CD4-positive, alpha-beta T cell treated with Interleukin-12 subunit alpha and Interleukin-12 subunit beta, for 1 hour (primary cell): Measurements from ENCODE around the gene PAM.

Source experiments
- DNase-seq: peaks from one replicate; pipeline ENCODE4 v3.0.0-alpha.2; 2020

PAM gene

DNA sequence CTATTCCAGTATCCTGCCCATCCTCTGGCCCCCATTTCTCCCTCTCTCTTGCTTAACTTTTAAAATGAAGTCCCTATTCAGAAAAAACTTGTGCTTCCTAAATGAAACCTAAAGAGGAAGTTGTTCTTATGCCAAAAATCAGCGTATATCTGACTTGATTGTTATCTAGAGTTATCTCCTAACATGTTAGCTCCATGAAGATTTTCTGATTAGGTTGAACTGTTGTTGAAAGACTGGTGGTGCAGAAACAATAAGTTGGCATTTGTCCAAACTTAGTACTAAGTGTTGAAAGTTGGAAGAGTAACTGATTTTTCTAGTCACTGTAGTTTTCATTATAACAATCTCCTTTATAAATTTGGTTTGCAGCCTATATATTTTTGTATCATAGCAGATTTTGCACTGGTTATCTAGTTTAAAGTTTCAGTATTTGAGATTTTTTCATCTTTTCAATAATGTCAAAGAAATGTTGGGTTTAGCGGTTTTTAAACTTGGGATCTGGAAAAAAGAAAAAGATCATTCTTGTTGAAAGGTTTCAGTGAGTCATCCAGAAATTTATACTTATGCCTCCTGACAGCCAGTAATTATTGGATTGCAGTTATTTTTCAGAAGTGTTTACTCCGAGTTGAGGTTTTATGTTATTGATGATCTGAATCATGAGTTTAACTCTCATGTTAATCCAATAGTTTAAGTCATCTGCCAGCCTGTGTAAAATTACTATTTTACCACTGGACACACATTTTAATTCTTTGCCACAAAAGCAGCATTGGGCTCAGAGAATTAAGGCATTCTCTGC lies 60.6 kb downstream of the PAM start:
- DNase-seq = no peak

- DNase-seq = no peak
These were observed 63.2 kb downstream of the PAM start for GRCh38 chr5:102818345-102818744.

- DNase-seq = no peak
These were observed 63.8 kb downstream of the PAM start for GRCh38 chr5:102818934-102819333.

DNA sequence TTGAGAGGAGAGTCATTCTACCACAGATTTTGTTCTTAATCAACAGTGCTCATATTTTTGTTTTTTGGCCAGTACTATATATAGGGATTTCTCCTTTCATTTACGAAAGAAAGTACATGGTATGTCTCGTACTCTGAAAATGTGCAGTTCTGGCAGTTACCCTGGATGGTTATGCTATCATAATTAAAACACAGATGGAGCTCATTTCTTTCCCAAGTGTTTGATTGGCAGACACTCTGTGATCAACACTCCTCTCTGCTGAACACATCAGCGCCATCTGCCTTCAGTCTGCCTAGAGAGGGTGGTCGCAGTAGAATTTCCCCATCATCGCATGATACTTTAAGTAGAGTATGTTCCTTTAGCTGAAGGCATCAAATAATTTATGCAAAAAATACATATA lies 64.5 kb downstream of the PAM start:
- DNase-seq = no peak

GRCh38 chr5:102823441-102823874 lies 68.4 kb downstream of the PAM start:
- DNase-seq = no peak

GRCh38 chr5:102826629-102827028 lies 71.5 kb downstream of the PAM start:
- no peak for DNase-seq

- DNase-seq = no peak
These were observed 75.1 kb downstream of the PAM start for GRCh38 chr5:102830241-102830640.

- no peak for DNase-seq
These were observed 77.3 kb downstream of the PAM start for GRCh38 chr5:102832445-102832844.

GRCh38 chr5:102833146-102833545 lies 78.0 kb downstream of the PAM start:
- no peak for DNase-seq

- DNase-seq = no peak
These were observed 79.4 kb downstream of the PAM start for GRCh38 chr5:102834438-102834964.

DNA sequence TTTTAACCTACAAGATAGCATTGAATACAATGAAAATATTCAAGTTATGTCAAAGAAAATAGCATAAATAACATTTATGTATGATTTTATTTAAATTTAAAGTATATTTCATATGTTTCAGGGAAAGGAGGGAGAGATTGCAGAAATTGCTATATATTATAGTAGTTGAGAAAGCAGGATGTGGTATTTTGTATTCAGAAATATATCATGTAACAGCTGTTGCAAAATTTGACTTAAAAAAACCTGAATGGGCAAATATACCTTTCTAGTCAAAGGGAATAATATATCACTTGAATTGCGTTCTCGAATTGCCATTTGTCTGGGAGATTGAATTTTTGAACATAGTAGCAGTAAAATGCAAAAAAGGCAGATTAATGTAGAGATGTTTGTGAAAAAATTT lies 80.6 kb downstream of the PAM start:
- DNase-seq = no peak

GRCh38 chr5:102841021-102841420 lies 85.9 kb downstream of the PAM start:
- DNase-seq = no peak

GRCh38 chr5:102843997-102844396 lies 88.9 kb downstream of the PAM start:
- DNase-seq = no peak

DNA sequence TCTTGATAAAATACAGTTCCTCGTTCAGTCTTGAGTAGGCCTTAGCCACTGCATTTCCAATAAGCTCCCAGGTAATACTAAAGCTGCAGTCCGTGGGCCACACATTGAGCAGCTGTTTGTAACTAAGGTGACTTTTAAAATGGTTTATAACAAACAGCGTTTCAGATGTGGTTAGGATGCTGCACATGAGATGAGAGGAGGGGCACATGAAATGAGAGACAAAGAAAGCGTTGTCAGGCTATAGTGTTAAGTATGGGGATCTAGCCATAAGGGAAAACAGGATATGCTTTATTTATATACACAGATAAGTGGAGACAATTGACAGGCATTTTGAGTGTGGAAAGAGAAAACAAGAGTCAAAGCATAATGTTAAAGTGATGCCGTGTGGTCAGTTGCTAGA lies 89.9 kb downstream of the PAM start:
- DNase-seq = no peak

GRCh38 chr5:102850503-102850902 lies 95.4 kb downstream of the PAM start:
- no peak for DNase-seq

DNA sequence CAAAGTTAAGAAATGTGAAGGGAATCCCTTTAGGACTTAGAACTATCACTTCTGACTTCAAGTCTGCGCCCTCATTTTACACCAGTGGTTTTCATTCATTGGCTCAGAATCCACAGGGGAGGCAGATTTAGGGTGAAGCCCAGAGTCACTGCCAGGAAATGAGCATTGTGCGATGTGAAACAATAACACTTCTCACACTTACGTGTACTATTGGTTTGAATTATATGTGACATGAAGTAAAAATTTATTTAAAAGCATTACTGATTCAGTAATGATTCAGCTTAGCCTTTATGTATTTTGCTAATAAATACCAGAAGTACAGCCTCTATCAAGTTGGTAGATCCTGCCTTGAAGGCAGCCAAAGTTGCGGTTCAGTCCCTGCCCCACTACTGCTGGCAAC lies 98.6 kb downstream of the PAM start:
- peak; percentile 36 for DNase-seq

DNA sequence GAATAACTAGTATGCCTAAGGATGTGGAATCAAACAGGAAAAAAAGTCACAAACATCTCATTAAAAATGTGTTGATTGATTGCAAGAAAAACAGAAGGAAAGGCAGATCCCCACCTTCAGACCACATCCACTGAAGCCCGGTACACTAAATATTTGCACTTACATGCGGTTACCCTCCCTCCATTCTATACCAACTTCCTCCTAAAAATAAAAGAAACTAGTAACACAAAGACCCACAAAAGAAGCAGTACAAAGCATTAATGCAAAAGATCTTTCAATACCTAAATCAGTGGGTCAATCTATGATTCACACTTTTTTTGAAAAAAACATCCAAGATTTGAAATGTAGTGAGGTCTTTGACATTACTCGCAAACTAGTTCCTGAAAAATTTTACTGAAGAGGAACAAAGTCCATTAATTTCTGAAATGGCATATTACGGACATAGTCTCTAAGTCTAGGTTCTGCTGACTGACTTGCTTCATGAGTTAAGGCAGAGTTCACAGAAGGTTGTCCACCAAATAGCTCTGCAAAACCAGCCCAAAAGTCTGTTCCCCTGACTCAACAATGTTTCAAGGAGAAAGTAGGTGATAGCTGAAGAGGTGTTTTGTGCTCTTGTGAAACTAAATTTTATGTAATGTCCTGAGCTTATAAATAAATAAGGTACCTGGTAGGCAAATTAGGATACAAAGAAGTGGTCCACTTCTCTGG lies 100.7 kb downstream of the PAM start:
- no peak for DNase-seq

DNA sequence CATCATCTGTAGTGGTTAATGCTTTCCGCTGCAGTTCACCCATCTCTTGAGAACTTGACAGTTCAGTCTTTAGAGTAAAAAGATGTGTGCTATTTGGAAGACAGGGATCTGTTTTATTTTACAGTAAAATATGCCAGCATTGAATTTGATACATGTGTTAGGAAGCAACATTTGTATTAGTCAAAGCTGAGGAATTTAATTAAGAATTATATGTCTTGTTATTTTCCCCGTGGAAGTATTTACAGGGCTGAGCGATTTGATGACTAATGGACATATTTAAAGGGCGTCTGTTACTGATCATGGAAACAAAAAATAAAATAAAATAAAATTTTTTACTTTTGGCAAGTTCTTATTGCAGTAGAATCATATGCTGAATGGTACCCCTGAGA lies 101.3 kb downstream of the PAM start:
- no peak for DNase-seq

GRCh38 chr5:102857076-102857818 lies 102.1 kb downstream of the PAM start:
- DNase-seq = no peak

DNA sequence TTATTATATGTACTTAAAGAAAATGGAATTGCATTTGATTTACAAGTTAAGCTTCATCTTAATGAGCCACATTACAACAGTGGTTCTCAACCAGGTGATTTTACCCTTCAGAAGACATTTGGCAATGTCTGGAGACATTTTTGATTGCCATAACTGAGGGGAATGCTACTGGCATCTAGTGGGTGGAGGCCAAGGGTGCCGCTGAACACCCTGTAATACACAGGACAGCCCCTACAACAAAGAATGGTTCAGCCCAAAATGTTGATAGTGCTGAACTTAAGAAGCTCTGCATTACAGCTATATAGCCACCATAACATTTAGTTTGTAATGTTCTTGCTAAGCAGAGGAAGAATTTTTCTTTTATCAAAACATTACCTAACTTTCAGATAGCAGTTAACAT lies 103.1 kb downstream of the PAM start:
- DNase-seq = no peak

DNA sequence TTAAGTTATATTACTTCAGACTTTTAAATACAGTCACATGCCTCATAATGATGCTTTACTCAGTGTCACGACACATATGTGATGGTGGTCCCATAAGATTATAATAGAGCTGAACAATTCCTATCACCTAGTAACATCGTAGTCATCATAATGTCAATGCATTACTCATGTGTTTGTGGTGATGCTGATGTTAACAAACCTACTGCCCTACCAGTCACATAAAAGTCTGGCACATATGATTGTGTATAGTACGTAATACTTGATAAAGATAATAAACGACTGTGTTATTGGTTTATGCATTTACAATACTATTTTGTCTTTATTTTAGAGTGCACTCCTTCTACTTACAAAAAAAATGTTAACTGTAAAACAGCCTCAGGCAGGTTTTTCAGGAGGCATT lies 103.7 kb downstream of the PAM start:
- DNase-seq = no peak

DNA sequence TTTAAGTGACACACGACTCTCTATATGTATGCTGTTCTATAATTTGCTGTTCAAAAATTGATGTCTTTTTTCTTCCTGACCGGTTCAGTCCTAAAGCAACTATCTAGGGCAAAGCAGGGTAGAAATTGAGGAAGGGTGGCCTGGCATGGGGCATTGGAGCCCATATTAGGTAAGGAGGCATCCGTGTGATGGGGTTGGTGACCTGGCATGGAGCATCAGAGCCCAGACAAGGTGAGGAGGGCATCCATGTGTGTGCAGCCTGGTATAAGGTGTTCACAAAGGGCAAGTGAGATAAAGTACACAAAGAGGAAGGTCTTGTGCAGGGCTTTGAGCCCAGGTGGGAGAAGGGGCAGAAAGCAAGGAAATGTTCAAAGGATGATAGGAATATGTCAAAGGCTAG lies 104.9 kb downstream of the PAM start:
- DNase-seq = no peak

DNA sequence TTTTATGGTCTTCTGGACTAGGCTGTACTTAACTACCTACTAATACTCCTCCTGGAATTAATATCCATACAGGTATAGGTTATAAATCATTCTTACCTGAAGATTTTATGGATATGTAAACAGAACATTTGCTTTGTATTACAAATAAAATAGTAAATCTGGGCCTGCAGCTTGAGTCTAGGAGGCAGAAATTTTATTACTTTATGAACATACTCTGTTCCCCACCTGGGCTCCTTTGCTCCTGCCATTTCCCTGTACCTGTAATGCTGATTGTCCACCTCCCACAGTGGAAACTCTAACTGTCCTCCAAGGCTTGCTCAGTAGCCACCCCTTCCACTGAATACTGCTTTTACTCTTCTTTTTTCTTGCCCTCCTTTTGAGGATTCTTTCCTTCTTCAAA lies 108.0 kb downstream of the PAM start:
- DNase-seq = no peak
